Lower leg skin (tissue), 3 donors: ENCODE data around the gene DPEP1.

ENCODE experiments used
- CTCF ChIP-seq, 3 donors: fragments of 450-650 bp; IDR thresholded peaks; one replicate each; pipeline ENCODE4 v1.5.1; 2016; ENCODE audit warnings: antibody characterized with exemption in 3 of 3, mild to moderate bottlenecking in 3 of 3, moderate library complexity in 2 of 3
- POLR2A ChIP-seq, 2 donors: fragments of 450-650 bp; IDR thresholded peaks; one replicate each; pipeline ENCODE4 v1.6.1; 2016 to 2017; ENCODE audit warnings: antibody characterized with exemption in 2 of 2, mild to moderate bottlenecking in 1 of 2, moderate library complexity in 1 of 2

GRCh38 chr16:89605186-89605970, 8.1 kb upstream of the DPEP1 start:
- TF ChIP-seq CTCF (IDR thresholded peaks at IDR 0.05) (no peak), POLR2A (IDR thresholded peaks at IDR 0.05) (no peak)
